Astrocyte (in vitro differentiated cells and primary cell): ENCODE measurements around the gene BLTP2. TPM values are rescaled to one million over a fixed set of nuclear protein-coding genes. Genes with fewer than 3 reads are reported as not detected.

Source experiments
- DNase-seq: peaks from one replicate; pipeline ENCODE4 v3.0.0-alpha.2; 2010; ENCODE audit warnings: low read depth
- FAIRE-seq: peaks from 2 replicates; lab custom pipeline; 2011; peaks lifted over from hg19 to GRCh38; lab: Jason Lieb, UNC
- H2AFZ ChIP-seq: 2 replicates; pipeline ENCODE4 v1.6.0; 2012; ENCODE audit warnings: low read depth, low read length, inconsistent platforms
- H3K27ac ChIP-seq: 2 replicates; pipeline ENCODE4 v1.5.1; 2011; ENCODE audit warnings: low read depth, low read length, inconsistent platforms
- H3K27me3 ChIP-seq: 2 replicates; pipeline ENCODE4 v1.6.0; 2011; ENCODE audit warnings: low read length, inconsistent platforms; ENCODE audit not compliant: insufficient read depth
- H3K36me3 ChIP-seq: 2 replicates; pipeline ENCODE4 v1.5.1; 2011; ENCODE audit warnings: low read length, inconsistent platforms; ENCODE audit not compliant: insufficient read depth
- H3K4me1 ChIP-seq: 2 replicates; pipeline ENCODE4 v1.5.1; 2011; ENCODE audit warnings: low read length, inconsistent platforms; ENCODE audit not compliant: insufficient read depth
- H3K4me2 ChIP-seq: 2 replicates; pipeline ENCODE4 v1.6.0; 2012; ENCODE audit warnings: low read length, inconsistent platforms
- H3K4me3 ChIP-seq: 2 replicates; pipeline ENCODE4 v1.5.1; 2011; ENCODE audit warnings: low read depth, mild to moderate bottlenecking, low read length, inconsistent platforms; ENCODE audit not compliant: insufficient read depth
- H3K79me2 ChIP-seq: 2 replicates; pipeline ENCODE4 v1.6.0; 2012; ENCODE audit warnings: mild to moderate bottlenecking, low read length, inconsistent platforms; ENCODE audit not compliant: insufficient read depth
- H3K9ac ChIP-seq: 2 replicates; pipeline ENCODE4 v1.6.0; 2012; ENCODE audit warnings: mild to moderate bottlenecking, low read length, inconsistent platforms
- H3K9me3 ChIP-seq: 2 replicates; pipeline ENCODE4 v1.5.1; 2012; ENCODE audit warnings: low read depth, mild to moderate bottlenecking, low read length, inconsistent platforms; ENCODE audit not compliant: insufficient read depth
- H4K20me1 ChIP-seq: 2 replicates; pipeline ENCODE4 v1.6.0; 2012; ENCODE audit warnings: low read length, inconsistent platforms; ENCODE audit not compliant: insufficient read depth
- H3K27ac Mint-ChIP-seq: one replicate; pipeline ENCODE4 v1.8.0; 2021; ENCODE audit warnings: mild to moderate bottlenecking, mixed read lengths; ENCODE audit not compliant: unreplicated experiment
- H3K27me3 Mint-ChIP-seq: one replicate; pipeline ENCODE4 v1.8.0; 2021; ENCODE audit warnings: low read depth, mixed read lengths; ENCODE audit not compliant: unreplicated experiment
- H3K36me3 Mint-ChIP-seq: one replicate; pipeline ENCODE4 v1.8.0; 2021; ENCODE audit warnings: low read depth, mixed read lengths; ENCODE audit not compliant: unreplicated experiment
- H3K4me1 Mint-ChIP-seq: one replicate; pipeline ENCODE4 v1.8.0; 2021; ENCODE audit warnings: low read depth, mixed read lengths; ENCODE audit not compliant: unreplicated experiment
- H3K4me3 Mint-ChIP-seq: one replicate; pipeline ENCODE4 v1.8.0; 2021; ENCODE audit warnings: mild to moderate bottlenecking, moderate library complexity, mixed read lengths; ENCODE audit not compliant: unreplicated experiment
- H3K9me3 Mint-ChIP-seq: one replicate; pipeline ENCODE4 v1.8.0; 2021; ENCODE audit warnings: mild to moderate bottlenecking, mixed read lengths; ENCODE audit not compliant: unreplicated experiment
- EZH2 ChIP-seq: IDR thresholded peaks from 2 replicates; pipeline ENCODE4 v1.6.1; 2012; ENCODE audit warnings: mild to moderate bottlenecking, low read length, inconsistent platforms; ENCODE audit not compliant: insufficient read depth
- total RNA-seq: library from RNA; stranded (reverse); gene quantifications from 2 replicates; pipeline ENCODE4 v1.2.1, GENCODE V29; 2021
- TF ChIP-seq, protein P1 (sequence below): IDR thresholded peaks from 2 replicates; pipeline ENCODE4 v1.5.1; 2011; ENCODE audit warnings: low read depth, mild to moderate bottlenecking, inconsistent platforms, low read length, moderate library complexity; ENCODE audit not compliant: insufficient read depth

BLTP2 gene
- total RNA-seq, 1 donor from 2014 or later = 133 TPM

- H3K4me2 ChIP-seq = peak overlapping the region; percentile 46
- peaks cover 34% of the 10 kb centered on the region for H3K79me2 ChIP-seq
- peaks cover 12% of the 10 kb centered on the region for H3K4me1 ChIP-seq
- peaks cover 32% of the 10 kb centered on the region for H4K20me1 ChIP-seq
- no peak overlapping the region for H3K4me3 ChIP-seq
- no peaks in the 10 kb centered on the region for H3K9me3 ChIP-seq
- peaks cover 6% of the 10 kb centered on the region for H3K36me3 Mint-ChIP-seq
- no peaks in the 10 kb centered on the region for H3K27me3 Mint-ChIP-seq
- TF ChIP-seq, protein P1, sequence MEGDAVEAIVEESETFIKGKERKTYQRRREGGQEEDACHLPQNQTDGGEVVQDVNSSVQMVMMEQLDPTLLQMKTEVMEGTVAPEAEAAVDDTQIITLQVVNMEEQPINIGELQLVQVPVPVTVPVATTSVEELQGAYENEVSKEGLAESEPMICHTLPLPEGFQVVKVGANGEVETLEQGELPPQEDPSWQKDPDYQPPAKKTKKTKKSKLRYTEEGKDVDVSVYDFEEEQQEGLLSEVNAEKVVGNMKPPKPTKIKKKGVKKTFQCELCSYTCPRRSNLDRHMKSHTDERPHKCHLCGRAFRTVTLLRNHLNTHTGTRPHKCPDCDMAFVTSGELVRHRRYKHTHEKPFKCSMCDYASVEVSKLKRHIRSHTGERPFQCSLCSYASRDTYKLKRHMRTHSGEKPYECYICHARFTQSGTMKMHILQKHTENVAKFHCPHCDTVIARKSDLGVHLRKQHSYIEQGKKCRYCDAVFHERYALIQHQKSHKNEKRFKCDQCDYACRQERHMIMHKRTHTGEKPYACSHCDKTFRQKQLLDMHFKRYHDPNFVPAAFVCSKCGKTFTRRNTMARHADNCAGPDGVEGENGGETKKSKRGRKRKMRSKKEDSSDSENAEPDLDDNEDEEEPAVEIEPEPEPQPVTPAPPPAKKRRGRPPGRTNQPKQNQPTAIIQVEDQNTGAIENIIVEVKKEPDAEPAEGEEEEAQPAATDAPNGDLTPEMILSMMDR = no peak
- TF ChIP-seq EZH2 = no peak
- DNase-seq (no peak), FAIRE-seq (no peak)
- no peaks in the 10 kb centered on the region for H3K27me3 ChIP-seq
- peak overlapping the region; percentile 66 for H3K27ac Mint-ChIP-seq
- peaks cover 12% of the 10 kb centered on the region for H3K4me1 Mint-ChIP-seq
- H3K9me3 Mint-ChIP-seq = no peaks in the 10 kb centered on the region
- peak overlapping the region; percentile 77 for H3K4me3 Mint-ChIP-seq
- H3K36me3 ChIP-seq = peaks cover 32% of the 10 kb centered on the region
- H3K27ac ChIP-seq = peak overlapping the region; percentile 32
- H2AFZ ChIP-seq = no peak overlapping the region
- H3K9ac ChIP-seq = peak overlapping the region; percentile 52
Observed at GRCh38 chr17:28646039-28646754, 1.2 kb upstream of the BLTP2 start.

- peak overlapping the region; percentile 78 for H3K27ac ChIP-seq
- peaks cover 12% of the 10 kb centered on the region for H3K4me1 ChIP-seq
- no peaks in the 10 kb centered on the region for H3K27me3 Mint-ChIP-seq
- peak overlapping the region; percentile 98 for H3K4me2 ChIP-seq
- DNase-seq = no peak
- H3K9me3 ChIP-seq = no peaks in the 10 kb centered on the region
- H3K9me3 Mint-ChIP-seq = no peaks in the 10 kb centered on the region
- H3K9ac ChIP-seq = peak overlapping the region; percentile 82
- peaks cover 29% of the 10 kb centered on the region for H4K20me1 ChIP-seq
- peaks cover 12% of the 10 kb centered on the region for H3K4me1 Mint-ChIP-seq
- H3K4me3 Mint-ChIP-seq = peak overlapping the region; percentile 77
- peaks cover 32% of the 10 kb centered on the region for H3K79me2 ChIP-seq
- H3K27me3 ChIP-seq = no peaks in the 10 kb centered on the region
- TF ChIP-seq EZH2 = no peak
- TF ChIP-seq, protein P1 = no peak
- peaks cover 34% of the 10 kb centered on the region for H3K36me3 ChIP-seq
- peak overlapping the region; percentile 75 for H3K27ac Mint-ChIP-seq
- peak overlapping the region; percentile 83 for H2AFZ ChIP-seq
- FAIRE-seq = no peak
- peak overlapping the region; percentile 77 for H3K4me3 ChIP-seq
- peaks cover 7% of the 10 kb centered on the region for H3K36me3 Mint-ChIP-seq
Observed at GRCh38 chr17:28645576-28645939, 600 bp upstream of the BLTP2 start.
